HUES6 (cell line): ENCODE results near the gene ELMO1.

ENCODE experiments used
- H3K27ac ChIP-seq: 2 replicates; pipeline ENCODE4 v1.7.0; 2013; ENCODE audit warnings: low read depth, mild to moderate bottlenecking, low read length, inconsistent platforms
- H3K27me3 ChIP-seq: 2 replicates; pipeline ENCODE4 v1.6.1; 2013; ENCODE audit warnings: low read length; ENCODE audit not compliant: control insufficient read depth, insufficient read depth
- H3K36me3 ChIP-seq: 2 replicates; pipeline ENCODE4 v1.6.1; 2013; ENCODE audit warnings: low read length; ENCODE audit not compliant: control insufficient read depth, insufficient read depth
- H3K4me1 ChIP-seq: 2 replicates; pipeline ENCODE4 v1.6.1; 2013; ENCODE audit warnings: low read length; ENCODE audit not compliant: control insufficient read depth, insufficient read depth
- H3K4me3 ChIP-seq: 2 replicates; pipeline ENCODE4 v1.5.1; 2013; ENCODE audit warnings: low read depth, low read length
- H3K9ac ChIP-seq: one replicate; pipeline ENCODE4 v1.6.1; 2013; ENCODE audit warnings: mild to moderate bottlenecking, low read length
- H3K9me3 ChIP-seq: 2 replicates; pipeline ENCODE4 v1.6.1; 2013; ENCODE audit warnings: low read depth, low read length; ENCODE audit not compliant: control insufficient read depth, insufficient read depth

ELMO1 gene

DNA sequence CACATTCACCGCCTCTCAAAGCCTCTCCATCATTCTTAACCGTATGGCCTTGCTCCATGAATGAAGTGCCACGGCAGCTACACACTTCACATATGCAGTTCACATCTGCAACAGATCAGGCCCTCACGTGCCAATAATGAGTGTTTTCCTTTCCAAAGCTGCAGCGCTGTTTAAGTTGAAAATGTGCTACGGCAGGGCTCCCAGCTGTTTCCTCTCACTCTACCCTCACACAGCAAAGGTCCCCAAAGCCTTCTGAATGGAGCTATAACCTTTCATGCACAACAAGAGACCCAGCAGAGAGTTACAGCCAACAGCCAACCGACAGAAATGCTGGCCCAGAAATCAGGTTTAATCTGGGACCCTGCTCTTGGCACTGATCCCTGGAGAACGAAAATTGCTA lies 236.1 kb downstream of the ELMO1 start:
- Histone ChIP-seq H3K27ac (no peak overlapping the region), H3K36me3 (no peaks in the 10 kb centered on the region), H3K4me1 (peaks cover 21% of the 10 kb centered on the region), H3K4me3 (no peak overlapping the region), H3K9me3 (no peaks in the 10 kb centered on the region), H3K9ac (no peak overlapping the region), H3K27me3 (no peaks in the 10 kb centered on the region)

DNA sequence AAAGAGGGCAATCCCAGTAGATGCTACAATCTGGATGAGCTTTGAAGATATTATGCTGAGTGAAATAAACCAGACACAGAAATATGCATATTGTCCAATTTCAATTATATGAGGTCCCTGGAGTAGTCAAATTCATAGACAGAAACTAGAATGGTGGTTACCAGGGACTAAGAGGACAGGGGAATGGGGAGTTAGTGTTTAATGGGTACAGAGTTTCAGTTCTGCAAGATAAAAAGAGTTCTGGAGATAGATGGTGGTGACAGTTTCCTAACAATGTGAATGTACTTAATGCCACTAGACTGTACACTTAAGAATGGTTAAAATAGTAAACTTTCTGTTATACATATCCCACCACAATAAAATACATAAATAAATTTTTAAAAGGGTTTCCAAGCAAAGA lies 236.6 kb downstream of the ELMO1 start:
- Histone ChIP-seq H3K9me3 (no peaks in the 10 kb centered on the region), H3K27me3 (no peaks in the 10 kb centered on the region), H3K4me3 (no peak overlapping the region), H3K9ac (no peak overlapping the region), H3K36me3 (no peaks in the 10 kb centered on the region), H3K27ac (no peak overlapping the region), H3K4me1 (peaks cover 21% of the 10 kb centered on the region)

DNA sequence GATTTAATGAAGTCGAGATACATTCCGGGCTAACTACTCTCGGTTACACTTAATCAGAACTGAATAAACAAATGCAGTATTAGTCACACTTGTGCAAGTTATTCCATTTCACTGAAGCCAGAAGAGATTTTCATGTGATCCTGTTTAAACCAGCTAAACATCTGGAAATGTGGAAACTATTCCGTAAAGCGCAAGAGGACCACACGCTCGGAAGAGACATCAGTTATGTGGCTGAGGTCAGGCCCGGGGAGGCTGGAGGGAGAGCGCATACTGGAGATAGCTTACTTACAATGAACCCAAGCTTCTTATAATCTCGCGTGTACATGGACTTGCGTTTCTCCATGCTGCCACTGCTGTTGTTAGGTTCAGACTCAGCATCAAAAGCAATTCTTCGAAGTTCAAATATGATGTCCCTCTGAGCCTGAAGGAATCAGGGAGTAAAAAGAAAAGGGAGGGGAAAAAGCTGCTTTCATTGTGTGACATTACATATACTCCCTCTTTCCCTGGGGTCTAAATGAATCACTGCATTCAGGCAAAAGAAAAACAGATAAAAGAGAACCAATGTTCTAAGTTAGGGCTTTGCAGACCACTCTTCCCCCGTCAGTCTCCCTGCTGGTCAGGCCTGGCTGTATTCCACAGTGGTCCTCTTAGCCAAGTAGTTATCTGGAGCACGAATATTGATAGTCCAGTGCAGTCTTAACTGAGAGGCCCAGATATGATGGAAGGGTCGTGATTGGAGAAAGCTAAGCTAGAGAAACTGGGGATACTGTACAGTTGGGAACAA lies 237.4 kb downstream of the ELMO1 start:
- Histone ChIP-seq H3K27me3 (no peaks in the 10 kb centered on the region), H3K4me1 (peaks cover 17% of the 10 kb centered on the region), H3K9me3 (no peaks in the 10 kb centered on the region), H3K9ac (no peak overlapping the region), H3K4me3 (no peak overlapping the region), H3K27ac (no peak overlapping the region), H3K36me3 (no peaks in the 10 kb centered on the region)

- H3K27me3 ChIP-seq: no peaks in the 10 kb centered on the region
- no peak overlapping the region for H3K9ac ChIP-seq
- H3K27ac ChIP-seq: no peak overlapping the region
- H3K9me3 ChIP-seq: no peaks in the 10 kb centered on the region
- no peaks in the 10 kb centered on the region for H3K36me3 ChIP-seq
- H3K4me1 ChIP-seq: no peaks in the 10 kb centered on the region
- no peak overlapping the region for H3K4me3 ChIP-seq
Observed at GRCh38 chr7:37209195-37209594, 239.5 kb downstream of the ELMO1 start.

DNA sequence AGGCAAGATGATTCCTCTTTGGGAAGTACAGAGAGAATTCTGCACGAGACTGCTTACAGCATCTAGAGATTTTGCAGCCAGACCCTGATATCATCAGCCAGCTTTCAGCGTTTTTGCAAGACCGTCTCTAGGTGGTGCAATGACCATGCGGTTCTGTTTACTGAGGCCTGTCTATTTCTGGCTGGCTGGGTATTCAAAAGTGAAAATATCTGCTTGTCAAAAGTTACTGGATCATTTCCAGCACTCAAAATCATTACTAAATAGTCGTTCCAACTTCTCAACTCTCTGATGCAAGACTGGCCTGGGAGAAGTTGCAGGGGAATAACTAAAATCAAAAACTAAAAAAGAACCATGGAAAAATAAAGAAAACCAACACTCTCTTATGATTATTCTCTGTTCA lies 240.1 kb downstream of the ELMO1 start:
- Histone ChIP-seq H3K9ac (no peak overlapping the region), H3K27ac (no peak overlapping the region), H3K36me3 (no peaks in the 10 kb centered on the region), H3K27me3 (no peaks in the 10 kb centered on the region), H3K4me3 (no peak overlapping the region), H3K4me1 (no peaks in the 10 kb centered on the region), H3K9me3 (no peaks in the 10 kb centered on the region)

- no peaks in the 10 kb centered on the region for H3K9me3 ChIP-seq
- H3K4me1 ChIP-seq: no peaks in the 10 kb centered on the region
- H3K9ac ChIP-seq: no peak overlapping the region
- no peaks in the 10 kb centered on the region for H3K27me3 ChIP-seq
- no peaks in the 10 kb centered on the region for H3K36me3 ChIP-seq
- no peak overlapping the region for H3K27ac ChIP-seq
- no peak overlapping the region for H3K4me3 ChIP-seq
Observed at GRCh38 chr7:37206192-37206591, 242.5 kb downstream of the ELMO1 start.

DNA sequence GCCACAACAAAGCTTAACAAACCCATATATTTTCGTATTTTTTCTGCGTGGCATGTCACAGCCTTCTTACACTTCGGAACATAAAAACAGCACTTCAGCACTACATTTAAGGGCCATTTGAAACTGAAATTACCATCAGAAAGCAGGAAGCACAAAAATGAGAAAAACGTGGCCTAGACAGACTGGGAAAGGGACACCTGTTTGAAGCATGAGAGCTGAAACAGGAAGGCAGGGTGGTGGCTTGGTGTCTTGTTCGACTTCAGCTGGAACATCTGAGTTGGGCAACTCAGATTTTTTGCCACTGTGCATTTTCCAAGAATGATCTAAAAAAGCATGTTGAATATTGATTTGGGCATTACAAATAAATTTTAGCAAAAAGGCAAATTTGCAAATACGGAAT lies 243.2 kb downstream of the ELMO1 start:
- Histone ChIP-seq H3K4me1 (no peaks in the 10 kb centered on the region), H3K36me3 (no peaks in the 10 kb centered on the region), H3K4me3 (no peak overlapping the region), H3K27ac (no peak overlapping the region), H3K27me3 (no peaks in the 10 kb centered on the region), H3K9me3 (no peaks in the 10 kb centered on the region), H3K9ac (no peak overlapping the region)

GRCh38 chr7:37201876-37202198 lies 246.8 kb downstream of the ELMO1 start:
- Histone ChIP-seq H3K36me3 (no peaks in the 10 kb centered on the region), H3K27ac (no peak overlapping the region), H3K27me3 (no peaks in the 10 kb centered on the region)

DNA sequence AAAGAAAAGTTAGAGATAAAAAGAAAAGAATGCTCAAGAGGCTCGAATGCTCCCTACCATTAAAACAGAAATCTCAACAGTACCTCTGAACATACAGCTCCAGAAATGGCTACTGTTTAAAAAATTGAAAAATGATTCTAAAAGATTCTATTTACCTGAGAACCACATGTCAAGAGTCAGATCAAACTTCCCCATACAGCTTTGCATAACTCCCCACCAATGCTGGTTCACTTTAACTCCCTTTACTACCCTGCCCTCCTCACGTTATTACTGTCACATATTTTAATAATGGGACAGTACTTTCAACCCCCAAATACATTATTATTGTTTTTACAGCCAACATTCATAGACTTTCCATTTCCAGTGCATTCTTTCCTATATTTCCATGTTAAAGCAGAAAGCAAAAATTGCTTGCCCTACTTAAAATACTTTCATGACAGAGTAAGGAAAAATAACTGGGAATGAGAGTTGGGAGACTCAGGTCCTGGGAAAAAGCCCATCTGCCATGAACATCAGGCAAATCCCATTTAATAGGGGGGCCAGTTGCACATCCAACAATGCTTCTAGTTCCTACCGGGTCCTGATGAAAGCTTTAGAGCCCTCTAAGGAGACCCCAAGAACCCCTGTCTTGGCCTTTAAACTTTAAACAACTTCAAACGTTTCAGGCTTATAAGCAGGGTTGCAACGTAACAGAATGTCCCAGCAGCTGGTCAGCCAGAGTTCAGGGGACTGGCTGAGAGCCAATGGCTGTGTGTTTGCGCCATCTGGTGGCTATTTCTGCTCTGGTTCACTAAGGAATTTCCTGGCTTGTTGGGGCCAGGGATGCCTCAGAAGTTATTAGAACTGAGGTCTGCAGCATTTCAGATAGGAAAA lies 247.4 kb downstream of the ELMO1 start:
- no peak overlapping the region for H3K27ac ChIP-seq

More at GRCh38 chr7:37201876-37202198, 246.8 kb downstream of the ELMO1 start:
- H3K9ac ChIP-seq: no peak overlapping the region
- H3K4me3 ChIP-seq: no peak overlapping the region
- H3K9me3 ChIP-seq: no peaks in the 10 kb centered on the region
- no peaks in the 10 kb centered on the region for H3K4me1 ChIP-seq

DNA sequence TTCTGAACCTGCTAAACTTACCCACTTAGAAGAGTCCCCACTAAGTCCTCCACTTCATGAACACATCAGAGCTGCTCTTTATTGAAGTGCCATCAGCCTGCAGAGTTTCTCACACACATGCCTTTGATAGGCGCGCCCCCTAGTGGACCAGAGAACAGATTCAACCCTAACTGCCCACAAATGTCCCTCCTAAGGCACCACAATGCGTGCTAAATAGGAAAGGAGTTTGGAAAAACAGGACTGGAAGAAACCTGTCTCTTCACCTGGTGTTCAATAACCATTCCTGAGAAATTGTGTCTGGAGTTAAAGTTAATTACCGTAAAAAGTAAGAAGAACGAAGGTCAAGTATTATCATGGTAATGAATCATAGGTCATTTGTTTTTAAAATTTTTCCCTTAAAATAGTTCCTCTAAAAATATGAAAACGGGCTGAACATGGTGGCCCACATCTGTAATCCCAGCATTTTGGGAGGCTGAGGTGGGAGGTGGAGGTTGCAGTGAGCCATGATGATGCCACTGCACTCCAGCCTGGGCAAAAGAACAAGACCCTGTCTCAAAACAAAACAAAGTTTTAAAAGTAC lies 249.7 kb downstream of the ELMO1 start:
- H3K9ac ChIP-seq: no peak overlapping the region
- no peaks in the 10 kb centered on the region for H3K9me3 ChIP-seq
- no peaks in the 10 kb centered on the region for H3K27me3 ChIP-seq
- H3K27ac ChIP-seq: no peak overlapping the region
- H3K36me3 ChIP-seq: no peaks in the 10 kb centered on the region
- no peak overlapping the region for H3K4me3 ChIP-seq
- no peaks in the 10 kb centered on the region for H3K4me1 ChIP-seq

More for the DNA sequence above, 247.4 kb downstream of the ELMO1 start:
- Histone ChIP-seq H3K4me3 (no peak overlapping the region), H3K9ac (no peak overlapping the region), H3K27me3 (no peaks in the 10 kb centered on the region), H3K36me3 (no peaks in the 10 kb centered on the region), H3K4me1 (no peaks in the 10 kb centered on the region), H3K9me3 (no peaks in the 10 kb centered on the region)
